GM19238 (cell line): ENCODE results near the gene LOXHD1.

Experiments used
- DNase-seq: peaks from one replicate; pipeline ENCODE4 v3.0.0; 2011; ENCODE audit warnings: low spot score; ENCODE audit not compliant: insufficient read length

The LOXHD1 gene, protein sequence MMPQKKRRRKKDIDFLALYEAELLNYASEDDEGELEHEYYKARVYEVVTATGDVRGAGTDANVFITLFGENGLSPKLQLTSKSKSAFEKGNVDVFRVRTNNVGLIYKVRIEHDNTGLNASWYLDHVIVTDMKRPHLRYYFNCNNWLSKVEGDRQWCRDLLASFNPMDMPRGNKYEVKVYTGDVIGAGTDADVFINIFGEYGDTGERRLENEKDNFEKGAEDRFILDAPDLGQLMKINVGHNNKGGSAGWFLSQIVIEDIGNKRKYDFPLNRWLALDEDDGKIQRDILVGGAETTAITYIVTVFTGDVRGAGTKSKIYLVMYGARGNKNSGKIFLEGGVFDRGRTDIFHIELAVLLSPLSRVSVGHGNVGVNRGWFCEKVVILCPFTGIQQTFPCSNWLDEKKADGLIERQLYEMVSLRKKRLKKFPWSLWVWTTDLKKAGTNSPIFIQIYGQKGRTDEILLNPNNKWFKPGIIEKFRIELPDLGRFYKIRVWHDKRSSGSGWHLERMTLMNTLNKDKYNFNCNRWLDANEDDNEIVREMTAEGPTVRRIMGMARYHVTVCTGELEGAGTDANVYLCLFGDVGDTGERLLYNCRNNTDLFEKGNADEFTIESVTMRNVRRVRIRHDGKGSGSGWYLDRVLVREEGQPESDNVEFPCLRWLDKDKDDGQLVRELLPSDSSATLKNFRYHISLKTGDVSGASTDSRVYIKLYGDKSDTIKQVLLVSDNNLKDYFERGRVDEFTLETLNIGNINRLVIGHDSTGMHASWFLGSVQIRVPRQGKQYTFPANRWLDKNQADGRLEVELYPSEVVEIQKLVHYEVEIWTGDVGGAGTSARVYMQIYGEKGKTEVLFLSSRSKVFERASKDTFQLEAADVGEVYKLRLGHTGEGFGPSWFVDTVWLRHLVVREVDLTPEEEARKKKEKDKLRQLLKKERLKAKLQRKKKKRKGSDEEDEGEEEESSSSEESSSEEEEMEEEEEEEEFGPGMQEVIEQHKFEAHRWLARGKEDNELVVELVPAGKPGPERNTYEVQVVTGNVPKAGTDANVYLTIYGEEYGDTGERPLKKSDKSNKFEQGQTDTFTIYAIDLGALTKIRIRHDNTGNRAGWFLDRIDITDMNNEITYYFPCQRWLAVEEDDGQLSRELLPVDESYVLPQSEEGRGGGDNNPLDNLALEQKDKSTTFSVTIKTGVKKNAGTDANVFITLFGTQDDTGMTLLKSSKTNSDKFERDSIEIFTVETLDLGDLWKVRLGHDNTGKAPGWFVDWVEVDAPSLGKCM (N-terminal part only)

DNA sequence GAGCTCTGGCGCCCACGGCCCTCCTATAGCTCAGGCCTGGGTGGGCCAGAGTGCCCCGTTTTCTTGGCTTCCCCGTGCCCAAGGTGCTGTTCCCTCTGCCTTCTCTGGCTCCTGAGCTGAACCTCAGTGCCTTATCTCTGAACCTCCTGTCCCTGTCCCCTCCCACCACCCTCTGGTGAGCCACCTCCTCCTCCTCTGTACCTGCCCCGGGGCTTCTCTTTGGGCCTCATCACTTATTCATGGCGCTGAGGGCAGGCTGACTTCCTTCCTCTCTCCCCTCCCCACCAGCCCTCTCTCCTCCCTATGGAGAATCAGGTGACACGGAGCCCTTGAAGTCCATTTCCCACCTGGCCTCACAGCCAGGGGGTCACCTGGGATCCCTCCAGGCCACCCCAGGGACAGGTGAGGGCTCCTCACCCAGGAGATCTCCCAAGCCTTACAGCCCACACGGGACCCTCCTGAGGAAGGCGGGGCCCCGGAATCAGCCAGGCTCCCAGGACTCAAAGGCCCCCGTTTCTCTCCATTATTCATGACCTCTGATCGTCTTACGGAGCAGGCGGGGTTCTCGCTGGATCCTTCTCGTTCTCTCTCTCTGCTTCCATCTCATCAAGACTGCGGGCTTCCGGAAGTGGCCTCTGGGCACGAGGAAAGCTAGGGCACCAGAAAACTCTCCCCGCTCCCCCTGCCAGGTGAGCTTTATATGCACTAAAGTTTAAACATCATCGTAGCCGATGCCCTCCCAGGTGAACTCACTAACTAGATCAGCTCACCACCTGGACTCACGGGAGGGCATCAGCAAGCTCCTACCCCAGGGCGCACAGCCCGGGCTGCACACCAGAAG lies at the start of gene LOXHD1:
Gene LOXHD1, minus strand, starts transcription at position 106 of the 841 bp plus-strand sequence. CDS start 187 bp downstream, outside the sequence.
- no peak for DNase-seq

DNA sequence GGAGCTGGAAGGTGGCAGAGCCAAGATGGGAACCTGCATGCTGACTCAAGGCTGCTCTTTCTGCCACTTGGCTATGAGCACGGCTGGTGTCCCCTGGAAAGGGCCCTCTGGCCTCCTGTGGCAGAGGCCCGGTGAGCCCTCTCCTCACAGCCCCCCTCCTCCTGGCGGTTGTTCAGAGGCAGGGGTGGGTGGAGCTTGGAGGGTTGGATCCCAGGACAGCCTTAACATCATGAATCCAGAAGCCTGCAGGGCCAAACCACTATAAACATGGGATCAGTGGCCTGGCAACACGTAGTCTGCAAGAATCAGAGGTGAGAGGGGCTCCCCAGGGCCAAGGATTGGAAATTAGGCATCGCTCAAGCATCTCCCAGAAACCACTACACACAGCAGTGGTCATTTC lies 48.5 kb upstream of the LOXHD1 start:
- DNase-seq: no peak

DNA sequence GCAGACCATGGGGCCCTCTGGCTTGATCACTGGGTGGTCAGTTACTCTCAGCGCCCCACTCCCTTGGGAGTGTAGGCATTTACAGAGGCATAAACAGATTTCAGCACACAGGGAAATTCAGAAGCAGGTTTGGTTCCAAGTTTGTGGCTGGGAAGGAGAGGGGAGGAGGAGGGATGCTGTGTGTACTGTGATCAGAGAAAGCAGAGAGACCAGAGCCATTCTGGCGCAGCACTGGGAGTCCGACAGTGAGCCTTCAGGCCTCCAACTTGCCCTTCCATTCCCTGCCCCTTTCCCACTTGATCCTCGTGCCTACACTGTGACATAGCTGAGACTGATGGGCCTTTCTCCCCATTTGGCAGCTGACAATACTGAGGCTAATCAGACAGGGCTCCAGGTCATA lies 47.8 kb upstream of the LOXHD1 start:
- no peak for DNase-seq

DNA sequence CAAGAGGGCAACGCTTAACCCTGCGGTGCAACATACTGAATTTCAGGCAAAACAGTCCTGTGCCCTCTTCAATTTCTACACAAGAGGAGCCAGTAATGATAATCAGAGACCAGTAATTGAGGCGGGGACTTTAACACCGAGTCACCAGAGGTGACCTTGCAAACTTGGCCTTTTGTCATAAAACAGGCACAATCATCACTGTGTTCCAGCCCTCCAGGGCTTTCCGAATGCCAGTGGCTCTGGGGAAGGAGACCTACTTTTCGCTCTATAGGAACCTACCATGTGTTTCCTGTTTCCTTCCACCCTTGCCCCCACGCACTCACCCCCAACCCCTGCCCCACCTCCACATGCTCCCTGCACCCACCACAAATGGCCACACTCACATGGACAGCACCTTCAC lies 47.2 kb upstream of the LOXHD1 start:
- DNase-seq: no peak

DNA sequence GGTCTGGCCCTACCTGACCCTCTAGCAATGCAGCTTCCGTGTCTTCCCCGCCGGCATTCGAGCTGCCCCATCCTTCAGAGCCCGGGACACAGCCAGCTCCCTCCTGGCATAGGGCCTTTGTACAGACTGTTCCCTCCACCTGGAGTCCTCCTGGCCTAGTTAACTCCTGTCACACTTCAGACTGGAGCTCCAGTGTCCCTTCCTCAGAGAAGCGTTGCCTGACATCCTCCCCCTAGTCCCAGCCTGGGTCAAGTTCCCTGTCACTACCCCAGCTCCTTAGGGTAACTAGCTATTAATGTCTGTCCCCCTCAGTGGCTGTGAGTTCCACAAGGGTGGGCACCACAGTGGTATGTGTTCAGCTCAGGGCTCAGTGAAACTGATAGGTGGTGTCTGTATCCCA lies 45.5 kb upstream of the LOXHD1 start:
- no peak for DNase-seq

DNA sequence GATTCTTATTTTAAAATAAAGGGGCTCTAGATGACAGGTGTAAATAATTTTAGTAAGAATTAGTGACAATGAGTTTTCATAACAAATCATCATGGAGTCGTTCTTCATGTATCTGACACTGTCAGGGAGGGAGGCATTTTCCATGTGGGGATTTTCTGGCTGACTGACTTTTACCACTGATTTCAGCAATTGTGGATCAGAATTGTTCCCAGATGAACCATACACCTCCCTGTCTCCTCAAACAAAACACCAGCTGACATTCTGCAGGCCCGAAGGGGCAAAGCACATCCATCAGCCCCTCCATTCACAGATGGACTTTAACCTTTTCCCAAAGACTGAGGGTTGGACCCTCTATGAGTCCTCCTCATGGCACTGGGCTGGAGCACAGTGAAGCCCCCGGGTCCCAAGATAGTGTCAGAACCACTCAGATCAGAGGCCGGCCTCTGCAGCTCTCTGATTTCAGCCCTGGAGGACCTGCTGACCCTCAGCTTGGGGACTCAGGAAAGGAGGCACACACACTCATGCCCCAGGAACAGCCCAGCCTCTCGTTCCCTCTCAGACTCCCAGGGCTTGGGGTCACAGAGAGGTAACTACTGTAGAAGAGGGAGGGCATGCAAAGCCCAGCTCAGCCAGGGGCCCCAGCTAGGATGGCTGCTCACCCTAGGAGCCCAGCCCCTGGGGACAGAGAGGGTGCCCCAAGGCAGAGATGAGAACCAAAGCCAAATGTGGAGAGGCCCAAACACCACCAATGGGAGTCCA lies 43.2 kb upstream of the LOXHD1 start:
- DNase-seq: no peak

DNA sequence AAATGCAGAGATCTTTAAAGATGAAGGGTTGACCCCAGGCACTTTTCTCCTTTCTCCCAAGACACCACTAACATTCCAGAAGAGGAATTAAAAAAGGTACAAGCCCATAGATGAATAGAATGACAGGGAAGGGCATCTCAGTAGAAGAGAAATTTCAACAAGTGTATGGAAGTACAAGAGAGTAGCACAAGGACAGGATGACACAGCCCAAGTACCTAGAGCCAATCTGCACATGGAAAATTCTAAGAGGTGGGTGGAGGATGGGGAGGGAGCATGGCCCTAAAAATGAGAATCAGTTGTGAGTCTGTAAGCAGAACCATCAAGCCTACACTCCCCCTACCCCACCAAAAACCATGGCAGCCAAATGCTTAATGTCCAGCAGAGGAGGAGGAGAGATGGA lies 39.7 kb upstream of the LOXHD1 start:
- no peak for DNase-seq

DNA sequence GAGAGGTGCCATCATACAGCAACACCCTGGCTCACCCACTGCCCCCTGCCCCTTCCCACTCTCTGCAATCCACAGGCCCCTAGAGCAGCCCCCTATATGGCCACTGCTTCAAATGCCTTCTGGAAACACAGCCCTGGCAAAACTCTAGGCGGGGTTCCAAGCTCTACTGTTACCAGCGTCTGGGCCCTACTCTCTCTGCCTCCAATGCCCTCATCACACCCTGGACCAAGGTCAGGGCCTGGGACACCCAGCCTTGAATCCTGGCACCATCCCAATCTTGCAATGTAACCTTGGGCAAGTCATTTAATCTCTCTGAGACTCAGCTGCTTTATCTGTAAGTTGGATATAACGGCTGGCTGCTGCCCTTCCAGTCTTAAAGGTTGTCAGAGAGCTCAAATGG lies 39.2 kb upstream of the LOXHD1 start:
- no peak for DNase-seq

DNA sequence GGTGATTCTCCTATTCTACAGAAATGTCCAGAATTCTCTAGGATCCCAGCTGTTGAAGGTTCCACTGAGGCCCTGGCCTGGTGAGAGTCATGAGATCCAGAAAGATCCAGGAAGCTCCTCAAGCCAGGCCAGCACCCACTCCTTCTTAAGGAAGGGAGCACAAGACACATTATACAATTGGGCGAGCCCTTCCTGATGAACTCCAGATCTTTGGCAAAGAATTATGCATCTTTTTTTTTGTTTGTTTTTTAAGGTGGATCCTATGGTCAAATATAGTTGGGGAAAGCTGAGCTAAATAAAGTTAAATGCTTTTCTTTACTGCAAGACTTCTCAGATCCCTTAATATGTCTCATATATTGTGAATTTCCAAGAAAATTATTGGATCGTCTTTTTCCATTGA lies 37.0 kb upstream of the LOXHD1 start:
- no peak for DNase-seq

DNA sequence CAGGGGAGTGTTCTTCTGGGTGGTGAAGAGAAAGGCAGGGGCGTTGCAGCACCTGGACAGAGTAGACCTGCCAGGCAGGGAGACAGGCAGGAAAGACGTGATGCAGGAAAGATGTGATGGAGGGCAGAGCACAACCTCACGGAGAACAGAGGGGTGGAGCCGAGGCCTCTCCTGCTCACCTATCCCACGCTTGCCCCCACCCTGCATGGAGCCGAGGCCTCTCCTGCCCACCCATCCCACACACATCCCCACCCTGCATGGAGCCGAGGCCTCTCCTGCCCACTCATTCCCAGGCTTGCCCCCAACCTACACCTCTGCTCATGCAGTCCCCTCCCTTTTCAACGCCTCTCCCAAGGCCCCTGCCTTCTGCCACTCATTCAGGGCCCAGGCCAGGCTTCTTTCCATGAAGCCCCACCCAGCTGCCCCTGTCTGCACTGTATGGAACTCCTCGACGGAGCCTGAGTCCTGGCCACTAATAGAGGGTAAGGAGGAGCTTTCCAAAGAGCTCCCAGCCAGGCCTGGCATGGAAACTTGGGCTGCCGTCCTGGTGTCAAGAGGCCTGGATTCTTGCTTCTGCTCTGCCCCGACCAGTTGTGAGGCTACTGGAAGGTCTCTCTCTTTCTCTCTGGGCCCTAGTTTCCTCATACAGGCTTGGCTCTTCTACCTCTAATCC lies 32.0 kb upstream of the LOXHD1 start:
- no peak for DNase-seq

DNA sequence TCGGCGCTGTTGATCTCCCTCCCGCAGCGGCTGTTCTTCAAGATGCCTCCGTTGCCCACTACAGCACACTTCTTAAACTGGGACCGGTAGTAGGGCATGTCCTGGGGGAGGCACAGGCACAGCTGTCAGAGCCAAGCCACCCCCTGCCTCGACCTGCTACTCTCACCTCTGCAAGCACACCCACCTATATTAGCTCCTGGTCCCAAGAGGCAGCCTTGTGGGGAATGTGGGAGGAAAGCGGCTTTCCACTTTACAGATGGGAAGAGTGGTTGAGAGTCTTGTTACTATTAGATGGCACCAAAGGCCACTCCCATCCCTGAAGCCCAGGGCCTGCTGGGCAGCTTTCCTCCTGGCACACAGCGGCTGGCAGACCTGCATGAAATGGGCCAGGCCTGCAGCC lies 29.2 kb upstream of the LOXHD1 start:
- no peak for DNase-seq

DNA sequence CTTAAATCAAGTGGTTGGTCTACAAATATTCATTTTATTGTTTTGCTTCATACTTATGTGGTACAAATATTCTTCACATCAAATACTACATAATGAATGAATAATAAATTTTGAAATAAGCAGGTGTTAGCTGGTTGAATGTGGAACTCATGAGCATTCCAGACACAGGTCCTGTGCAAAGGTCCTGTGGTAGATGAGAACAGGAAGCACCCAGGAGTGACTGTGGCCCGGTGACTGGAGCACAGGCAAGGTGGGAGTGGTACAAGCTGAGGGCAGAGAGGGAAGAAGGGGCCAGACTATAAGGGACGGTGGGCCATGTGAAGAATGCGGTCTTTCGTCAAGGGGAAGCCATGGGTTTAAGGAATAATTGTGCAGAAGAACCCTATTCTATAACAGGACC lies 26.2 kb upstream of the LOXHD1 start:
- DNase-seq: no peak

DNA sequence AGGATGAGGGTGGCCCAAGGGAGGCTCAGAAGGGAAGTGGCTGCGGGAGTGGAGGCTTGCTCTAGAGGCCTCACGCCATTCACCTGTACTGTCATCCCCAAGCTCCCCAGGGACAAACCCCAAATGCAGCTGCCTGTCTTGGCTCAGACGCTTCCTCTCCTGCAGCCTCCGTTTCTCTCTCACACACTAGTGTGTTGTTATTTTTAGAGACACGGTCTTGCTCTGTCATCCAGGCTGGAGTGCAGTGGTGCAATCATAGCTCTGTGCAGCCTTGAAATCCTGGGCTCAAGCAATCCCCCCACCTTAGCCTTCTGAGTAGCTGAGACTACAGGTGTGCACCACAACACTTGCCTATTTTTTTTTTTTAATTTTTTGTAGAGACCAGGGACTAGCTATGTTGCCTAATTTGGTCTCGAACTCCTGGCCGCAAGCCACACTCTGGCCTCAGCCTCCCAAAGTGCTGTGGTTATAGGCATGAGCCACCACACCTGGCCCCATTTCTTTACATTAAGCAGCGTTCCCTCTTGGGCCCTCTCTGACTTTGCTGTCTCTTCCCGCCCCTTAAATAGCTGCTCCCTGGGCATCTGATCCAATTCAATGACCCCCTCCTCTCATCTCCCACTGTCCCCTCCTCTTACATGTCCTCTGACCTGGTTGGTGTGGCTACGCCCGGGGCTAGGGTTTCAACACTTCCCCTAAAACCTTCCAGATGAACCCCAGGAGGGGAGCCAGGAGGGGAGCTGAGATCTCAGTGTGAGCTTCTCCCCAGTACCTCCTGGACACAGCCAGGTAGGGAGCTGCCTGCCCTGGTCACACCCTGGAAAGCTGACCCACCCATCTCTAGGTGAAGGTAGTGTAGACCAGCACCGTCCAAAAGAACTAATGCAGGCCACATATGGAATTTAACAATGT lies 24.0 kb upstream of the LOXHD1 start:
- DNase-seq: no peak

DNA sequence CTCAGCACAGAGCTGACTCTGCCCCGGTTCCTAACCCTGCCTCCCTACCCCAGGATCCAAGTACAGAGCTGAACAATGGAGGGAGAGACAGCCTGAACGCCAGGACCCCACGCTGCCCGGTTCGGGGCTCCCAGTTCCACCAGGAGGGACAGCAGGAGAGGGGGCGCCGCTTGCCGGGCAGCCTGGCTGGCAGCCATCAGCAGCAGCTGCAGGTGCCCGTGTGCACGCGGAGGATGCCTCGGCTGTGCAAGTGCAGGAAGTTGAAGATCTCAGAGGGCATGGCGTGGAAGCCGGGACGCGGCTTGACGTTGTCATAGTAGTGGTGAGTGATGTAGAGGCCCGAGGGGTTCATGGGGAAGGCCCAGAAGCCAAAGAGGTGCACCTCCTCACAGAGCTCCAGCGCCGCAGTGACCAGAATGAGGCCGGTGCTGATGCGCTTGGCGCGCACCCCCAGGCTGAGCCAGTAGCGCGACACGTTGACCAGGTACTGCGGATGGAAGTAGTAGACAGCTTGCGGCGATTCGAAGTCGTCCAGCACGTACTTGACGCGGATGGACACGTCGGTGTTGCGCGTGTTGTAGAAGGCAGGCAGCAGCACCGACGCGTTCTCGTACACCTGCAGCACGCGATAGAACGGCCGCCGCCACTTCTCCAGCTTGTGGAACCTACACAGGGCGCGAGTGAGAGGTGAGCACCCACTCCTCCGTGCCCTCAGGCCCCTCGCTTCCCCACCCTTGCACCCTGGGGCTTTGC lies 23.0 kb upstream of the LOXHD1 start:
- no peak for DNase-seq

DNA sequence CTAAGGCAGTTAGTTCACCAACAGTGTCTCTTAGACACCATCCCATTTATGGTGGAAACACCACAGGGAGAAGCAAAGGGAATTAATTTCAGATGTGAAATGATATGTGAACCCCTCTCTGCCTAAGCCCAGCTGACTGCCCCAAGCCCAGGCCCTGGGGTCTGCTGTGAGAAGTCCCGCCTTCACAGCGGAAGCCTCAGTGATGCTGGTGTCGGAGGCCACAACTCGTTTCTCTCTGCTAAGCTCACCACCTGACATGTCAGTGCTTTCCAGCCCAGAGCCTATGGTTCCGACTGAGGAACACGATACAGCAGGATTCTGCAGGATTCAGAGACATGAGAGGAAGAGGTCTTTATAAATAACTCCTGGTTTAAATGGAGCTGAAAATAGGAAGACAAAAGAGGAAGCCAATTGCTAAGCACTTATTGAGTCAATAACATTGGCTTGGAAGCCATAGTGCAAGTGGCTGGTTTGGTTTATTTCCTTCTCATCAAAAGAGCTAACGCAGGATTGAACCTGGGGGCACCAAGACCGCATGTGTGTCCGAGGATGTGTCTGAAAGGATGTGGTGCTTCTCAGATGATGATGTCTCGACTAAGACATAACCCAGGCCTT lies 21.9 kb upstream of the LOXHD1 start:
- no peak for DNase-seq

DNA sequence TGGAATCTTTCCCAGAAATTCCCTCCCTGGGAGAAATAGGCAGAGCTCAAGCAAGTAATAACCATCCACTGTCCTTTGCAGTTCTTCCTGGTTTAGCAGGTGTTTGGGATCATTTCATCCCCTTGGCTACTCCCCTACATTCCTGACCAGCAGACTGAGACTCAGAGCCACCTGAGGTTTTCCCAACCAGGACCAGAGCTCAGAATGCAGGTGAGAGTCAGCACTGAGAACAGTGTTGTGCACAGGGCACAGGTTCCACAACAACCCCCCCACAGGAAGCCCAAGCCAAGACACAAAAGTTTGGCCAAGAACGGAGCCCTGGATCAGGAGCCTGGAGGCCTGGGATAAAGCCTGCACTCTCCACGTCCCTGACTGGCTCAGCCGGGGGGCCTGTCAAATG lies 21.0 kb upstream of the LOXHD1 start:
- DNase-seq: no peak

DNA sequence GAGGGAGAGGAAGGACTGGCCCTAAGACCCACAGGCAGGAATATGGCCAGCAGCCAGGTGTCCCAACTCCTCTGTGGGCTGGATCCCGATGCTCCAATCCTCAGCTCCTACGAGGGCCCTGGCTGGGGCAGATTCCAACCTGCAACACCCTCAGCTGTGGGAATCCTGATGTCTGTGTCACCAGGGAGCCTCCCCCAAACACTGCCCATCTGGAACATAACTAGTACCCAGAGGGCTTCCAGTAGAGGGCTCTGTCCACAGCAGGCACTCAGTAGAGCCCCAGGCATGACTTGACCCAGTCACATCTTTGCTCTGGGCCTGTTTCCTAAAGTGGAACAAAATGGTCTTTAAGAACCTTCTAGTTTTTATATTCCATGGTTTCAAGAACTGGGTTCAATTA lies 20.6 kb upstream of the LOXHD1 start:
- no peak for DNase-seq
